Loucy (cell line): ENCODE results near the gene MIF4GD.

Source experiments
- H2AFZ ChIP-seq: fragments of 200-600 bp; sonication (generic); 2 replicates; pipeline ENCODE4 v1.6.0; 2016; ENCODE audit warnings: antibody characterized with exemption, mild to moderate bottlenecking, low read length, moderate library complexity
- H3F3A ChIP-seq: fragments of 200-600 bp; 2 replicates; pipeline ENCODE4 v1.6.0; 2016; ENCODE audit warnings: antibody characterized with exemption, low read depth, mild to moderate bottlenecking
- H3K27me3 ChIP-seq: fragments of 200-600 bp; sonication (generic); 2 replicates; pipeline ENCODE4 v1.6.1; 2014; ENCODE audit warnings: low read length, mild to moderate bottlenecking; ENCODE audit not compliant: insufficient read depth, poor library complexity, severe bottlenecking
- H3K36me3 ChIP-seq: fragments of 200-600 bp; sonication (generic); 2 replicates; pipeline ENCODE4 v1.6.1; 2016; ENCODE audit warnings: low read length; ENCODE audit not compliant: insufficient read depth
- H3K4me1 ChIP-seq: fragments of 200-600 bp; sonication (generic); 2 replicates; pipeline ENCODE4 v1.5.1; 2014; ENCODE audit warnings: low read length, mild to moderate bottlenecking; ENCODE audit not compliant: insufficient read depth, poor library complexity, severe bottlenecking
- H3K4me2 ChIP-seq: fragments of 200-600 bp; sonication (generic); 2 replicates; pipeline ENCODE4 v1.6.0; 2014; ENCODE audit warnings: antibody characterized with exemption, low read length, low read depth, mild to moderate bottlenecking; ENCODE audit not compliant: poor library complexity, severe bottlenecking
- H3K4me3 ChIP-seq: fragments of 200-600 bp; sonication (generic); 2 replicates; pipeline ENCODE4 v1.5.1; 2014; ENCODE audit warnings: low read length, mild to moderate bottlenecking, mixed read lengths; ENCODE audit not compliant: poor library complexity, severe bottlenecking
- H3K79me2 ChIP-seq: fragments of 200-600 bp; sonication (generic); 2 replicates; pipeline ENCODE4 v1.6.1; 2014; ENCODE audit warnings: low read length; ENCODE audit not compliant: insufficient read depth
- H3K9ac ChIP-seq: fragments of 200-600 bp; sonication (generic); 2 replicates; pipeline ENCODE4 v1.6.0; 2014; ENCODE audit warnings: mild to moderate bottlenecking, low read depth, low read length, moderate library complexity; ENCODE audit not compliant: poor library complexity, severe bottlenecking
- H3K9me2 ChIP-seq: fragments of 200-600 bp; sonication (generic); replicated peaks from 2 replicates; pipeline ENCODE4 v1.6.1; 2016; ENCODE audit warnings: low read depth, low read length, mixed read lengths
- H3K9me3 ChIP-seq: fragments of 200-600 bp; sonication (generic); 2 replicates; pipeline ENCODE4 v1.6.1; 2014; ENCODE audit warnings: mild to moderate bottlenecking, antibody characterized with exemption, low read length, low read depth; ENCODE audit not compliant: insufficient read depth
- H4K20me1 ChIP-seq: fragments of 200-600 bp; sonication (generic); 2 replicates; pipeline ENCODE4 v1.6.0; 2014; ENCODE audit warnings: antibody characterized with exemption, low read length, mild to moderate bottlenecking; ENCODE audit not compliant: insufficient read depth, poor library complexity, severe bottlenecking
- CTCF ChIP-seq: fragments of 200-600 bp; sonication (generic); conservative IDR thresholded peaks from 2 replicates; pipeline ENCODE4 v1.5.1; 2014; ENCODE audit warnings: mild to moderate bottlenecking, antibody characterized with exemption, low read length
- EZH2phosphoT487 ChIP-seq: fragments of 200-600 bp; IDR thresholded peaks from 2 replicates; pipeline ENCODE4 v1.6.1; 2018; ENCODE audit warnings: antibody characterized with exemption, mild to moderate bottlenecking, moderate library complexity, borderline replicate concordance

Gene MIF4GD

GRCh38 chr17:75237100-75238014, 33.7 kb downstream of the MIF4GD start:
- Histone ChIP-seq H3K9me3 (no peaks in the 10 kb centered on the region), H3K36me3 (peaks cover 80% of the 10 kb centered on the region; the same call in 1 of the 2 replicates), H3F3A (no peaks in the 10 kb centered on the region), H3K4me1 (no peaks in the 10 kb centered on the region), H3K9me2 (no peaks in the 10 kb centered on the region), H3K27me3 (no peaks in the 10 kb centered on the region), H3K4me2 (no peak overlapping the region), H3K4me3 (no peak overlapping the region), H3K79me2 (no peaks in the 10 kb centered on the region), H2AFZ (no peak overlapping the region), H4K20me1 (no peaks in the 10 kb centered on the region), H3K9ac (no peak overlapping the region)
- TF ChIP-seq EZH2phosphoT487 = no peak
- TF ChIP-seq CTCF = no peak

GRCh38 chr17:75232786-75233185, 38.2 kb downstream of the MIF4GD start:
- Histone ChIP-seq H3F3A (no peaks in the 10 kb centered on the region), H3K27me3 (no peaks in the 10 kb centered on the region), H3K9me3 (no peaks in the 10 kb centered on the region), H3K9ac (no peak overlapping the region), H3K9me2 (no peaks in the 10 kb centered on the region), H3K4me3 (no peak overlapping the region), H2AFZ (no peak overlapping the region), H3K4me2 (no peak overlapping the region), H3K79me2 (no peaks in the 10 kb centered on the region), H4K20me1 (no peaks in the 10 kb centered on the region), H3K36me3 (peaks cover 75% of the 10 kb centered on the region; the same call in 1 of the 2 replicates), H3K4me1 (no peaks in the 10 kb centered on the region)
- TF ChIP-seq EZH2phosphoT487 = no peak
- TF ChIP-seq CTCF = no peak

- TF ChIP-seq CTCF = no peak
- no peak for TF ChIP-seq EZH2phosphoT487
- Histone ChIP-seq H3K4me1 (no peaks in the 10 kb centered on the region), H4K20me1 (no peaks in the 10 kb centered on the region), H3K9ac (no peak overlapping the region), H3K27me3 (no peaks in the 10 kb centered on the region), H3F3A (no peaks in the 10 kb centered on the region), H3K4me3 (no peak overlapping the region), H2AFZ (no peak overlapping the region), H3K9me2 (no peaks in the 10 kb centered on the region), H3K9me3 (no peaks in the 10 kb centered on the region), H3K36me3 (peaks cover 75% of the 10 kb centered on the region; the same call in 1 of the 2 replicates), H3K79me2 (no peaks in the 10 kb centered on the region), H3K4me2 (no peak overlapping the region)
Measured at GRCh38 chr17:75231741-75232464, 39.1 kb downstream of the MIF4GD start.
